Measurements from ENCODE around the gene ABCC4.

The ABCC4 gene

DNA sequence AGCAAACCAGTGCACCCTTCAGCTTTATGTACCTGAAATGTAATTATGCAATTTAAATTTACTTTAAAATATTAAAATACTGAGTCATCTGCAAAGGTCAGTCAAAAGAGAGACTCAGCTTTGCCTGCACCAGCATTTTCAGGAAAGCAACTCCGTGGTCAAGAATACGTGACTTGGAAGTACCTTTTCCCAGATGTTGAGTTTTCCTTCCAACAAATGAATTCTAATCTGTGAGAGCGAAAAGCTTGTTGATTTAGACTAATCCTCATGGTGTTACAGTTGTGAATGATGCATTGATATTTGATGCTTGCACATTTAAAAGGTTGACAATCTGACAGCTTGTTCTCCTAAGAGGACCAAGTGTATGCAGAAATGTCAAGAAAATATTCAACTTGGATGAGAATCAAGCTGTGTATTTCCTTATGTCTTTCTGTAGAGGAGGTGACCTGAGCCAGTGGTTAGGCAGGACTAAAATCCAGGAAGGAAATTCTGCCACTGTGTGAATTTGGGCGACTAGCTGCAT, 270.4 kb downstream of the ABCC4 start:
- no peak for DNase-seq

DNA sequence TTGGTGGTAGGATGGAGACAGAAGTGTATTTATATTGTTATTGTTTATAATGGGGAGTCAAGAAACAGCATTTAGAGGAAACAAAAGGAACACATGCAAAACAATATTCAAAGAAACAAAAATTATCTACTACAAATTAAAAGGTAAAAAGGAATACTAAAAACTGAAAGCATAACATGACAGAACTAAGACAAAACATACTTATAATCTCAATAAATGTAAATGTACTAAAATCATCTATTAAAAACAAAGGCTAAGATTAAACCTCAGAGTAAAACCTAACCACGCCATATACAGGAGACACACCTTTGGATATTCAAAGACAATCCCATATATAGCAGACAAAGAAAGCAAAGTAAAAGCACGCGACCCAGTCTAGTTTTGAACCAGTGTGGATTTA, 273.6 kb downstream of the ABCC4 start:
- no peak for DNase-seq

DNA sequence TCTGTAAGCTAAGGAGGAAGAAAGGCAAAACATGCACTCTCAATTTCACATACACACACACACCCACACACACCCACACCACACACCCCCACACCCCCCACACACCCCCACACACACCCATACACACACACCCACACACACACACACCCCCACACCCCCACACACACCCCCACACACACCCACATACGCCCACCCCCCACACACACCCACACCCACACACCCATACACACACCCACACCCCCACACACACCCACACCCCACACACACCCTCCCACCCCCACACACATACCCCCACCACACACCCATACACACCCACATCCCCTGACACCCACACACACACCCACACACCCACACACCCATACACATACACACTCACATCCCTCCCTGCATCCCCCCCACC, 276.1 kb downstream of the ABCC4 start:
- DNase-seq = no peak

DNA sequence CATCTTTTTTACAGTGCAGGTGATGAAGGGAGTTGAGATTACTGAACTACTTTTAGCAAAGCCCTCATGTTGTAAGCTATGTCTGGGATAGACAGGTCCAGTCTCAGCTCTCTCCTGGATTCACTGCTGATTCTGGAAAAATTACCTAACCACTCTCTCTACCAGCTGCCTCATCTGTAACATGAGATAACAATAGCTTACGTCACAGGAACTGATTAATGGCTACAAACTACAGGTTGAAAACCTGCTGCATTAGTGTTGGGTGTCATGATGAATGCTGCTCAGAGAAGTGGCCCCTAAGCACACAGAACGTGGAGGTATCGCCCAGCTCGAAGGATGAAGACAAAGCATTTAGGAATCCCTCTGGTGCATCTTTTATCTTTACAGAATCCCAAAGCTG, 277.8 kb downstream of the ABCC4 start:
- peak; percentile 90 for DNase-seq

DNA sequence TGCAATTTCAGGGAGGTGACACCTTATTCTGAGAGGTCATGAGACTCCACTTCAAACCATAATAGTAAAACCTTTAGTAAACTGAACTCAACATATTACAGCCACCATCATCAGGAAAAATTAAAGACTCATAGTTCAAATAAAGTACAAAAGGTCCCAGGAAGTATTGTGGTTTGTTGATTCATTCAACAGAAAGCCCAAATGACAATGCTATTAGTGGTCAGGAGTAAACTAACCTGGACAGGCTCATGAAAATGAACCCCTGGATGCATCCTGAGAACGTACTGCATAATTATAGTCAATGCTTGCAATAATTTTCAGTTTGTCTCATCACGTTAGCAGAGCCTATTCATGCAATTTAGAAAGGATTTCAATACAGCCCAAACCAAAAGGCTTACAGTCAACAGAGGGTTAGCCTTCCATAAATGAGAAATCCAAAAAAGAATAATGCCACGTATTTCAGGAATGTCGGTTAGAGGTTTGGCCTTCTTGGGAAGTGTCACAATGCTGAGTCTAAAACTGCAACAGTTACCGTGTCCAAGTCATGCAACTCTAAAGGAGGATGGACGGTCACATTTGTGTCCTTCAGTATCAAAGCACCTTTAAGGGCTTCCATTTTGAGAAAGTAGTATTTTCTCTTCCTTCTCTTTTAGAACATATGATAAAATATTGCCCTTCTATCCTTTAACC, 280.8 kb downstream of the ABCC4 start:
- no peak for DNase-seq

DNA sequence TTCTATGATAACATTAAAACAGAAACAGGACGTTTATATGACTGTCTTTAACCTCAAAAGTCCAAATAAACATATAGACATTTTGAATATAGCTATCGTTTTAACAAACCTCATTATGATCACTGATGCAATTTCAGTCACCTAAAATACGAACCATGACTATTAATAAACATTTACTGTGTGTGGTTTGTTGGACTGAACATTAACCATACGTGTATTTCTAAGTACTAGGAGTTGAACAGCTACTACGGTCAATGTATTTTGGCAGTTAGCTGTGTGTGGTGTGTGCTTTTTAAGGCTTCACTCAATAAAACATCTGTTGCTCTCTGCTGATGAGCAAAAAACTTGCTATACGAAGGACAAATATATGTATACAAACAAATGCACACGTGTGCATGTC, 281.4 kb downstream of the ABCC4 start:
- DNase-seq = no peak

DNA sequence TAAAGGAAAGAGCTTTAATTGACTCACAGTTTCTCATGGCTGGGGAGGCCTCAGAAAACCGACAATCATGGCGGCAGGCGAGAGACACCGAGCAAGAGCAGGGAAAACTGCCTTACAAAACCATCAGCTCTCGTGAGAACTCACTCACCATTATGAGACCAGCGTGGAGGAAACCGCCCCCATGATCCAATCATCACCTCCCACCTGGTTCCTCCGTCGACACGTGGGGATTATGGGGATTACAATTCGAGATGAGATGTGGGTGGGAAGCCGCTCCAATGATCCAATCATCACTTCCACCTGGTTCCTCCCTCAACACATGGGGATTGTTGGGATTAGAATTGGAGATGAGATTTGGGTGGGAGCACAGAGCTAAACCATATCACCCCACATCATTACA, 293.9 kb downstream of the ABCC4 start:
- DNase-seq = no peak

DNA sequence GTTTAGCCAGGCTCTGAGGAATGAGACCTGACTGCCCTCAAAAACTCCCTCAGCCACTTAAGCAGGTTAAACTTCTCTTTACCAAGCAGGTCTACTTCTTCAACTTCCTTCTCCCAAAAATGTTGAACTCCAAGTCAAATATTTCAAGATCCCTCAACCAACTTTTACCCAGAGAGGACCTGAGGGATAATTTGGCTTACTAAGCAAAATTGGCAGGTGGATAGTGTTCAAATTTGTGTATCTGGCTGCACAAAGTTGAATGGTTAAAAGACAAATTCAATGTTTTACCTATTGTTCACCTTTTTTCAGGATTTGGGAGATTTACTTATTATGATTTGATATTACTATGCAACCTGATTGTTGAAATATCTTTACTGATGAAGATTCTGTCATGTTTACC, 296.0 kb downstream of the ABCC4 start:
- no peak for DNase-seq

DNA sequence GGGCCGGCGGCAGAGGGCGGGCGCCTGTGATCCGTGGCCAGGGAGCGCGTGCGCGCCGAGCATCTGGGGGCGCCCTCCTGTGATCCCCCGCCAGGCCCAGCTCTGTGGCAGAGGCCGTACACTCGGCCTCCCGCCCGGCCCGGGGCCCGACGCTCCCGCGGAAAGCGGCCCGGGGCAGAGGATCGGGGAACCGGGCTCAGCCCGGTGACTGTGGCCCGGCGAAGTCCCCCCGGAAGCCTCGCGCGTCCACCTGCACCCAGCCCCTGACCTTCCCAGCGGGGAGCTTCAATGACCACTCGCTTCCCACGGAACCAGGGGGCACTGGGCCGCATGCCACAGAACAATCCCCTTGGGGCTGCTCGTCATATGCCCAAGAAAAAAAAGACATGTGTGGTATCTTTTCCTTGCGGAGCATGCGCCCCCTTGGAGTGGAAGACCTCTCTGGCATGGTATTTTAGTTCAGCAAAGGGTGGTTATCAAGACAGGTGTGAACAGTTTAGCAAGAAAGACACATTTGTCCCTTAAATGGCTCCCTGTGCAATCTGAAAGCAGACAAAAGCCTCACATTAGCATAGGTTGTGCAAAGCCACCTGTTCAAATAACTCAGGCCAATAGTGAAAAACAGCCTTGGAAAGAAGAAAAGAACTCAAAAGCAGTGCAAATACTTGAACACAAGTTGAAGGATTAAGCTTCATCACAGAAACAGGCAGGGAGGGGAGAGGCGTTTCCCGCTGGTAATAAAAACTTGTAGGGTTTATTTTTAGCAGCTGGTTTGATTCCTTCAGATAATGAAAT, 298.0 kb downstream of the ABCC4 start:
- DNase-seq = peak; percentile 50

DNA sequence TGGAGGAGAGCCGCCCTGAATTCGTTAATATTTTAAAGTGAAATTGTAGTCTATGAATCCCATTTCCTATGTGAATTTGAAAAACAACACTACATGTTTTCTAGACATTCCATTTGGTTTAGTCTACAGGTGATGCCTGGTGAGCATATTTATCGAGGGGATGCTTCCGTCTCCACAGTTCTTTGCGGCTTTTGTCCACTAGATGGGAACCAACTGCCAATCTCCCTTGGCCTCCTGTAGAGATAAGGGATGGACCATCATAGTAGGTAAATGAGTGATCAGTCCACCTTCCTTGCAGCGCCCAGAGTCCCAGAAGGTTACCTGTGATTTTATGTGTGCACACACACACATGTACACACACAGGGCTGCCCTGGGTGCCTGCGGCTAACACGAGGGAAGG, 299.1 kb downstream of the ABCC4 start:
- DNase-seq = peak; percentile 3

DNA sequence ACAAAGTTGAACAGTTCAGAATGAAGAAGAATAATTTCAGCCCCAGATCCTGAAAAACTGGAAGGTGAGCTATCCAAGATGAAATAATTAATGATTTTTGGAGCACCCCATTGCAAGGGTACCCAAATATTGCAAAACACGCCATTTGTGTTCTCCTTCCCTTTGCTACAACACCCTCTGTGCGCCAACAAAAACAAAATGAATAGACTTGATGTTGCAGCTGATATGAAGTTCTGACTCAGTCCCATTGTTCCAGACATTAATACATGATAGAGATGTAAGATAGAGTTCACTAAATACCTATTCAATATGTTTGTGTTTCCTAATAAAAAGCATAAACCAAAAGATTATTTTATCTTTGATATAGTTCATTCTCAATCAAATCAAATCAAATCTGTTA, 301.4 kb downstream of the ABCC4 start:
- no peak for DNase-seq

DNA sequence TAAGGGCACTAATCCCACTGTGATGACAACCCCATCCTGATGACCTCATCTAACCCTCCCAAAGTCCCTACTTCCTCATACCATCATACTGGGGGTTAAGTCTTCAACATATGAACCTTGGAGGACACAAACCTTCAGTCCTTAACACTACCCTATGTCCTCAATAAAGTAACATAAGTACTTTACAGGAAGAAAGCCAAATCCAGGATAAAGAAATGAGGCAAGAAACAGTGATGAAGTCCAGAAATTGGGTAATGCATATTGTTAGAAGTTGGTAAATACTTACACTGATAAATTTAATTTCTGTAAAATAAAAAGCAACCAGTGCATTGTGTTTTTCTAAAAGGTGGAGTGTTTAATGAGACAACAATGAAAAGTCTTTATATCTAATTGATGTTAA, 304.1 kb downstream of the ABCC4 start:
- DNase-seq = no peak

DNA sequence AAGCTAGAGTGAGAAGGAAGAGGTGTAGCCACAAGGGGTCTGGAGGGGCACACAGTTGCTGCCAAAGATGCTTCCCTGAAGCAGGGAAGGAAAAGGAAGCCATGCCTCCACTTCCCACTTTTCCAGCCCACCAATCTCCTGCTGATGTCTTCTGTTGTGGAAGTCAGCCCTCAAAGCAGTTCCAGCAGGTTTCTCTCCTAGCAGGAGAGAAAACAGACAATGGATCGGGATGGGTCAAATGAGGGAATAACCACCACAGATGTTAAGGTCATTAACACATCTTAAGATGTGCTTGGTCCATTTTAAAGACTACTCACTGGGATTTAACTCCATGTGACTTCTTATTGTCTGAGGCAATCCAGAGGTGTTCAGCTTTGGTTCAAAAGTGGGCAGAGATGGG, 304.8 kb downstream of the ABCC4 start:
- no peak for DNase-seq

DNA sequence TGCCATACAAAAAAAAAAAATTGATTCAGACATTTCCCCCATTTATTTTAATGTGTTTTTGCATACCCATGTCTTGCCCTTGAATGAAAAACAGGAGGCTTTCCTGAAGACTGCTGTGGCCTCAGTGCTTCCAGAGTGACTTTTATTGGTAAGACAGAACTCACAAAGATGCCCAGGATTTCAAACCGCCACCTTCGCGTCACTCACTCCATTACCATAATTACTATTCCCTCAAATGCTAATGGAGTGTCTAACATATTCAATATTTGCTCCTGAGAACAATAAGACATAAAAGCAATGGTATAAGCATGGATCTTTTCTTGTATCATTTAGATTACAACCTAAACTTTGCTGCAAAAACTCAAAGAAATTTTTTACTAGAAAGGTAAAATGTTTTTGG, 306.7 kb downstream of the ABCC4 start:
- no peak for DNase-seq

DNA sequence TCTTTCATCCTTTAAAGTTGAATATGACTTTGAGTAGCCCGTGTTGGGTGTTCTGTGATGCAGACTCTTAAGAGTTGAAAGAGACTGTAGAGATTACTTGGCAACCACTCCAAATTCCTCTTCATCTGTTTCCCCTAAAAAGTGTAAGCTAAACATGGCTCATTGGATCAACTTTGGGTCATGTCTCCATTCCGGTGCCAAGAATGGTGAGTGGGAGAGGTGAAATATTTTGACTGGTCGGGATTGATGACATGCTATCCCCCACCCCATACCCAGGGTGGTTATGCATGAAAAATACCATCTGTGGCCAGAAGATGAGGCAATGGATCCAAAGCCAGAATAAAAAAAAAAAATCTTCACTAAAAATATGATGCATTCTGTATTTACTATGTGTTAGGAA, 307.6 kb downstream of the ABCC4 start:
- no peak for DNase-seq

DNA sequence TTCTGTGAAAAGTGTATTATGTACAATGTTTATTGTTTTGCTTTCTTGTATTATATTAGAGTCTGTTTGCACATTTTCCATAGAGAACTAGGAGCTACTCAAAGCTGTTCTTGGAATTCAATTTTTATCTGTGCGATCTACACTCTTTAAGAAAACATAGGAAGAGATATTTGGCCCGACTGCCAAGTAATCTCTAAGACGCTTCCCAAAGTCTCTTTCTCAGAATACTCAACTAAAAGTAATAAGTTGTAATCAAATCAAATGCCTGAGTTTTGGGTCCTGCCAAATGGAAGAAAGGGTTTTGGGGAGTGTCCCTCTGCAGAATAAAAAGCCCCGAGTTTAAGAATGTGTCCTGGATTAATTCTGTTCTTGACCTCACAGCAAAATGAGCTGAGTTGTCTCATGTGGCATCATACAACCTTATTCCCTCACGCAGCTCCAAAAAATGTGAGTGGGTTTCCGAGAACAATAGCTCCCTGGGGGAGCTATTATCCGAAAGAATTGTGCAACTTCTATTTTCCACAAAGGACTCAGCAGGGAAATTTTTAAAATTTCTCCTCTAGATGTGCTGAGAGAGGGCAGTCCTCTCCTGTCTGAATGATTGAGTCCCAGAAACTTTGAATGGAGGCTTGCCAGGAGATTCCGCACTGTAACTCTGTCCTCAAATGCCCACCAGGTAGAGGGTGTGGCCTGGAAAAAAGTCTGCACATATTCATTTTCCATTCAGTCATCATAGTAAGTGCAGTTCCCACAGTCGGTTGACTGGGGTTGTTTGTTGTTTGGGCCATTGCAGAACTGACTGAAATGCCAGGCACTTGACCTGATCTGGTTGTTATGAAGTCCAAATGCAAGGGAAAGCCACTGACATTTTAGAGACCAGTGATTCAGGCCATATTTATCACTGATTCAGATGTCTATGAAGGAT, 309.0 kb downstream of the ABCC4 start:
- DNase-seq = no peak

DNA sequence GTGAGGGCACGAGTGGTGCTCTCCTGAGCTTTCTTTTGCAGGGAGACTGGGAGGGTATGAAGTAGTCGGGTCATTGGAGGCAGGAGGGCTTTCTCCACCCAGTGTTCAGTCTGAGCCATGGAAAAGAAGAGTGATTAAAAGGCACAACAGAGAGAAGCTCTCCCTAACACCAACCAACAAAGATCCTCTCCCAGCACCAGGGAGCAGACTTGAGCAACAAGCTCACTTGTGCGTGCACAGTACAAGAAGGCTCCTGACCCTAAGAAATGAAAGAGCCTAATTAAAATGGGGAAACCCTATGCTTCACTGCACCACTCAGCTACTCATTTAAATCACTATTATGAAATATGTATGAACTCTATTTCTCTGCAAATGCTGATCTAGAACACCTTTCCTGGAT, 312.6 kb downstream of the ABCC4 start:
- no peak for DNase-seq

DNA sequence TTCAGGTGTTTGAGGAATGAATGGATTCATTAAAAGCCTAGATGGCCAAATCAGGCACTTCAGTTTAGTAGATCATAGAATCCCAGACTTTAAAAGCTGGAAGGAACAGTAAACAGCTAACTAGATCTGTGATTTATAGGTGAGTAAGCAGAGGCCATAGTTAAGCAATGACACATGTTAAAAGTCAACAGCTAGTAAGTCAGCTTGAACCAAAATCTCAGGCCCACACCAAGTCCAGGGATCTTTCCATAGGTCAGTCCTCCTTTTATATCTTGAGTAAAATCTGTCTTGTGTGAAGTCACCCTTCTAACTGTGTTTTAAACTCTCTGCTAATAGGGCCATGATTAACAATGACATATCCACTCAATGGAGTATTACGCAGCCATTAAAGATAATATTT, 313.4 kb downstream of the ABCC4 start:
- DNase-seq = no peak

DNA sequence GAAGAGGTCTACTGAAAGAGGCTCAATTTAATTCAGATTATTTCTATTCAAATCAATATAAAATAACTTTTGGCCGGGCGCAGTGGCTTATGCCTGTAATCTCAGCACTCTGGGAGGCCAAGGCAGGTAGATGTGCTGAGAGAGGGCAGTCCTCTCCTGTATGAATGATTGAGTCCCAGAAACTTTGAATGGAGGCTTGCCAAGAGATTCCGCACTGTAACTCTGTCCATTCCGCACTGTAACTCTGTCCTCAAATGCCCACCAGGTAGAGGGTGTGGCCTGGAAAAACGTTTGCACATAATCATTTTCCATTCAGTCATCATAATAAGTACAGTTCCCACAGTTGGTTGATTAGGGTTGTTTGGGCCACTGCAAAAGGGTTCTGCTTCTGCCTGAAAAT, 314.2 kb downstream of the ABCC4 start:
- no peak for DNase-seq

DNA sequence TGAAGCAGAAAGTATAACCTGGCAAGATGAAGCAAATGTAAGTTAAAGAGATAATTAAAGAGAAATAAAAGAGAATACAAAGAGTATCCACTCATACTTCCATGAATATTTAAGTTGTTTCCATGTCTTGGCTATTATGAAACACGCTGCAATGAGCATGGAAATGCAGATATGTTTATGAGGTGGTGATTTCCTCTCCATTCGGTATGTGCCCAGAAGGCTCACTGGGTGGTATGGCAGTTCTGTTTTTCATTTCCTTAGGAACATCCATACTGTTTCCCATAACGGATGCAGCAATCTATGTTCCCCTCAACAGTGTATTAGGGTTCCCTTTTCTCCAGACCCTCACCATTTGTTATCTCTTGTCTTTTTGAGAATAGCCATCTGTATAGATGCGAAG, 316.3 kb downstream of the ABCC4 start:
- no peak for DNase-seq

DNA sequence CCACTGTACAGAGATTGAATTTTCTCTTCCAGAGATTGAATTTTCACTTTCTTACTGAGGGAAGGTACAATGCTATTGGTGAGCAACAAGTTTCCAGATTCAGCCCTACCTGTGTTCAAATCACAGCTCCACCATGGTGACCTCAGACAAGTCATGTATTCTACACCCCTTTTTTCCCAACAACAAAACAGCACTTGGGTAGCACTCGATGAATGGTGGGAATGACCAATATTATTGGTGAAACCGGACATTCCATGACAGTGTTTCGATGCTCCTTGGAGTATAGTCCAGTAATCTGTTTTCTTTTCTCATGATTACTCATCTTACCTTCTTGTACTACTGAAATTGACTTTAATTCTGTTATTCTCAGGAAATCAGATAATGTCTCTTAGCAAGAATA, 322.7 kb downstream of the ABCC4 start:
- DNase-seq = no peak

DNA sequence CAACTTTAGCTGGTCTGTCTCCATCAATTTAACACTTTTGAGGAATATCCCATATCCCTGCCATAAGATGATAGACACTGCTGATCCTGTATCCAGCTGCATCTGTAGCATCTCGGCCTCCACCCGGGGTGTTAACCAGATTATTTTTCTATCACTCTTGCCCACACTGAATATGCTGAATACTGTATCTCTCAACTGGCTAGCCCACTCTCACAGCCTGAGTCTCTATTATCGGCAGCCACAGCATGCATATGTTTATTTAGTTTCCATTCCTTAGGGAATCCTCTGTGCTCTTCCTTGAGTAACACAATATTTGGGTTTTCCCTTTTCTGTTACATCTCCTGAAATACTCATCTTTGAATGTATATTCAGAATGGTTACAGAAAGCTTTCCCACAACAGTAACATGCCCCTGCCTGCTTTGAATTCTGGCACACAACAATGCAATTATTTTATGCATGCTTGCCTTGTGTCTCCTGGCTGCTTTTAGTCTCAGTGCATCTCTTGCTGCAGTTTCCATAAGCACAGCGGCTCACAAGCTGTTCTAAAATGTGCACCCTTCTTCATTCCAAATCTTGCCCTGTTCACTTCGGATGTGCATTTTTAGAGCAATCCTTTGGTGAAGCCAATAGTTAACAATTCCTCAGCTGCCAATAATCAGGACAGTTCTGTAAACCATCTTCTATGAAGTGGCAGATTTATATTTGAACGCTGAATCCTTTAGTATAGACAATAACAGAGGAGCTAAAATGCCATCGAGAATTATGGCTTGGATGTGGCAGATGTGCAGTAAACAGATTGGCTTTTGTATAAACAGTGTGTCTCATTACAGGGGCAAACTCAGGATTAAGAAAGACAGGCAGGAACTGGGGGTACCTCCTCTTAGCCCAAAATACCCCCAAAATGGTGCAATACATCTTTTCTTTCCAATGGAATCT, 327.0 kb downstream of the ABCC4 start:
- peak; percentile 22 for DNase-seq
